ENCODE measurements around the gene NTN5.

GRCh38 chr19:48633148-48634035, 39.4 kb downstream of the NTN5 start:
- TF ChIP-seq BRCA1 (IDR thresholded peaks at IDR 0.05; ENCODE audit: low read depth, low read length) (no peak), CBFB (IDR thresholded peaks at IDR 0.05; ENCODE audit: low read depth) (no peak), ZNF274 (IDR thresholded peaks at IDR 0.05; ENCODE audit: insufficient read depth, insufficient read length) (no peak), FOS (IDR thresholded peaks at IDR 0.05; ENCODE audit: borderline replicate concordance, extremely low read depth, insufficient read length) (no peak), RCOR1 (conservative IDR thresholded peaks at IDR 0.05; ENCODE audit: low read depth, low read length) (no peak), TBL1XR1 (IDR thresholded peaks at IDR 0.05; ENCODE audit: low read depth, low read length) (no peak), SP1 (IDR thresholded peaks at IDR 0.05; ENCODE audit: low read depth, low read length) (no peak)

Data from GM12878 (cell line).